Activated naive CD8-positive, alpha-beta T cell treated with anti-CD3 and anti-CD28 coated beads, Interleukin-2, amount 10 ng/mL, durations not matched to agents 7 days and 5 days (primary cell): Measurements from ENCODE around the gene INHA. TPM values are rescaled to one million over a fixed set of nuclear protein-coding genes. Genes with fewer than 3 reads are reported as not detected.
A peak's percentile ranks its signal among the peaks of the same experiment; 100 is the strongest.

Source experiments
- ATAC-seq: fragments of 150-1000 bp; cut with Tn5 transposase; one replicate; pipeline ENCODE4 v1.10.0; 2021; ENCODE audit warnings: low read depth, moderate library complexity
- POLR2A ChIA-PET: fragments of 350-600 bp; sonication (Branson Sonifier 250); formaldehyde crosslinking; loops from one replicate; lab custom pipeline; 2021; ENCODE audit warnings: antibody characterized with exemption; lab: Charles Lee
- DNase-seq: peaks from one replicate; pipeline ENCODE4 v3.0.0; 2021
- H3K27ac Mint-ChIP-seq: one replicate; pipeline ENCODE4 v1.8.0; 2022; ENCODE audit warnings: mild to moderate bottlenecking, mixed read lengths
- H3K27me3 Mint-ChIP-seq: one replicate; pipeline ENCODE4 v1.8.0; 2022; ENCODE audit warnings: mild to moderate bottlenecking, moderate library complexity, mixed read lengths
- H3K36me3 Mint-ChIP-seq: one replicate; pipeline ENCODE4 v1.8.0; 2021; ENCODE audit warnings: mild to moderate bottlenecking, mixed read lengths
- H3K4me1 Mint-ChIP-seq: one replicate; pipeline ENCODE4 v1.8.0; 2021; ENCODE audit warnings: mixed read lengths
- H3K4me3 Mint-ChIP-seq: one replicate; pipeline ENCODE4 v1.8.0; 2022; ENCODE audit warnings: mild to moderate bottlenecking, moderate library complexity, mixed read lengths
- H3K9me3 Mint-ChIP-seq: one replicate; pipeline ENCODE4 v1.8.0; 2021; ENCODE audit warnings: mixed read lengths
- total RNA-seq, 2 experiments: library from RNA; stranded (reverse); gene quantifications; one replicate each; pipeline ENCODE4 v1.2.3, GENCODE V29; 2021

Gene INHA
- total RNA-seq, 2 experiments from 2014 or later, result not detected

- Mint-ChIP-seq H3K9me3 (no peaks in the 10 kb centered on the region), H3K4me3 (no peak overlapping the region), H3K36me3 (no peaks in the 10 kb centered on the region), H3K27ac (no peak overlapping the region), H3K4me1 (peaks cover 15% of the 10 kb centered on the region), H3K27me3 (peaks cover 22% of the 10 kb centered on the region)
- DNase-seq, result no peak
- ATAC-seq, result no peak
- POLR2A ChIA-PET, result no interaction called here
Measured at GRCh38 chr2:219545295-219545942, 26.7 kb upstream of the INHA start.

GRCh38 chr2:219545943-219546352 is 26.2 kb upstream of the INHA start:
- POLR2A ChIA-PET, result no interaction called here
- H3K4me1 Mint-ChIP-seq, result peaks cover 15% of the 10 kb centered on the region
- H3K36me3 Mint-ChIP-seq, result no peaks in the 10 kb centered on the region
- ATAC-seq, result no peak
- no peak overlapping the region for H3K27ac Mint-ChIP-seq
- peaks cover 25% of the 10 kb centered on the region for H3K27me3 Mint-ChIP-seq
- H3K4me3 Mint-ChIP-seq, result no peak overlapping the region
- DNase-seq, result no peak
- H3K9me3 Mint-ChIP-seq, result no peaks in the 10 kb centered on the region

GRCh38 chr2:219547621-219548020 is 24.5 kb upstream of the INHA start:
- ATAC-seq, result no peak
- H3K4me3 Mint-ChIP-seq, result no peak overlapping the region
- H3K4me1 Mint-ChIP-seq, result peaks cover 12% of the 10 kb centered on the region
- H3K9me3 Mint-ChIP-seq, result no peaks in the 10 kb centered on the region
- POLR2A ChIA-PET, result no interaction called here
- no peak overlapping the region for H3K27ac Mint-ChIP-seq
- peaks cover 36% of the 10 kb centered on the region for H3K27me3 Mint-ChIP-seq
- no peak for DNase-seq
- no peaks in the 10 kb centered on the region for H3K36me3 Mint-ChIP-seq

GRCh38 chr2:219548990-219549389 is 23.1 kb upstream of the INHA start:
- Mint-ChIP-seq H3K36me3 (no peaks in the 10 kb centered on the region), H3K9me3 (no peaks in the 10 kb centered on the region), H3K4me1 (peaks cover 10% of the 10 kb centered on the region), H3K4me3 (no peak overlapping the region), H3K27me3 (peaks cover 44% of the 10 kb centered on the region), H3K27ac (no peak overlapping the region)
- ATAC-seq, result no peak
- DNase-seq, result no peak
- POLR2A ChIA-PET, result no interaction called here

- Mint-ChIP-seq H3K27ac (no peak overlapping the region), H3K9me3 (no peaks in the 10 kb centered on the region), H3K4me1 (peaks cover 6% of the 10 kb centered on the region), H3K36me3 (no peaks in the 10 kb centered on the region), H3K4me3 (no peak overlapping the region), H3K27me3 (peaks cover 43% of the 10 kb centered on the region)
- POLR2A ChIA-PET, result no interaction called here
- DNase-seq (no peak), ATAC-seq (no peak)
Measured at GRCh38 chr2:219549619-219550018, 22.5 kb upstream of the INHA start.

- POLR2A ChIA-PET, result interaction anchor here (1.2 to 1.5 kb wide), 2 partner anchors 8 to 46 kb away, joined by 5 to 7 read pairs; partner anchors contain the start of genes CHPF, STK11IP and TMEM198
- peak overlapping the region; percentile 22 for H3K27ac Mint-ChIP-seq
- ATAC-seq, result peak; percentile 48
- no peaks in the 10 kb centered on the region for H3K9me3 Mint-ChIP-seq
- H3K4me1 Mint-ChIP-seq, result peaks cover 3% of the 10 kb centered on the region
- no peak for DNase-seq
- no peaks in the 10 kb centered on the region for H3K36me3 Mint-ChIP-seq
- H3K4me3 Mint-ChIP-seq, result peak overlapping the region; percentile 76
- H3K27me3 Mint-ChIP-seq, result peaks cover 34% of the 10 kb centered on the region
Measured at GRCh38 chr2:219551441-219552381, 20.4 kb upstream of the INHA start.

GRCh38 chr2:219552382-219553167 is 19.5 kb upstream of the INHA start:
- Mint-ChIP-seq H3K36me3 (no peaks in the 10 kb centered on the region), H3K4me3 (peak overlapping the region; percentile 76), H3K4me1 (peaks cover 3% of the 10 kb centered on the region), H3K9me3 (no peaks in the 10 kb centered on the region), H3K27me3 (peaks cover 34% of the 10 kb centered on the region), H3K27ac (no peak overlapping the region)
- peak; percentile 90 for DNase-seq
- POLR2A ChIA-PET, result interaction anchor here (1.2 to 1.5 kb wide), 2 partner anchors 9 to 45 kb away, joined by 5 to 7 read pairs; partner anchors contain the start of genes CHPF, STK11IP and TMEM198
- peak; percentile 81 for ATAC-seq

GRCh38 chr2:219553168-219553417 is 19.0 kb upstream of the INHA start:
- Mint-ChIP-seq H3K27me3 (peaks cover 34% of the 10 kb centered on the region), H3K4me3 (no peak overlapping the region), H3K4me1 (peaks cover 3% of the 10 kb centered on the region), H3K36me3 (no peaks in the 10 kb centered on the region), H3K9me3 (no peaks in the 10 kb centered on the region), H3K27ac (no peak overlapping the region)
- no peak for ATAC-seq
- no peak for DNase-seq
- POLR2A ChIA-PET, result interaction anchor here (1.2 to 1.5 kb wide), 2 partner anchors 9 to 44 kb away, joined by 5 to 7 read pairs; partner anchors contain the start of genes CHPF, STK11IP and TMEM198

- H3K9me3 Mint-ChIP-seq, result no peaks in the 10 kb centered on the region
- POLR2A ChIA-PET, result interaction anchor here (1.5 kb wide), 1 partner anchor 10 kb away, joined by 7 read pairs; the partner anchor contains the start of genes CHPF and TMEM198
- H3K27ac Mint-ChIP-seq, result no peak overlapping the region
- peaks cover 3% of the 10 kb centered on the region for H3K4me1 Mint-ChIP-seq
- ATAC-seq, result no peak
- peak overlapping the region; percentile 28 for H3K4me3 Mint-ChIP-seq
- no peak for DNase-seq
- H3K36me3 Mint-ChIP-seq, result no peaks in the 10 kb centered on the region
- peaks cover 34% of the 10 kb centered on the region for H3K27me3 Mint-ChIP-seq
Measured at GRCh38 chr2:219553463-219553963, 18.6 kb upstream of the INHA start.

GRCh38 chr2:219554350-219554749 is 17.8 kb upstream of the INHA start:
- H3K27me3 Mint-ChIP-seq, result peaks cover 34% of the 10 kb centered on the region
- no peak for ATAC-seq
- peak; percentile 27 for DNase-seq
- POLR2A ChIA-PET, result no interaction called here
- no peak overlapping the region for H3K27ac Mint-ChIP-seq
- no peak overlapping the region for H3K4me3 Mint-ChIP-seq
- no peaks in the 10 kb centered on the region for H3K36me3 Mint-ChIP-seq
- peaks cover 3% of the 10 kb centered on the region for H3K4me1 Mint-ChIP-seq
- no peaks in the 10 kb centered on the region for H3K9me3 Mint-ChIP-seq

- peak; percentile 21 for DNase-seq
- no peak overlapping the region for H3K27ac Mint-ChIP-seq
- H3K4me1 Mint-ChIP-seq, result peaks cover 3% of the 10 kb centered on the region
- no peaks in the 10 kb centered on the region for H3K36me3 Mint-ChIP-seq
- no peak overlapping the region for H3K4me3 Mint-ChIP-seq
- no peak for ATAC-seq
- POLR2A ChIA-PET, result interaction anchor here (1.2 kb wide), 1 partner anchor 15 kb away, joined by 3 read pairs; no protein-coding TSS in a partner anchor
- no peaks in the 10 kb centered on the region for H3K9me3 Mint-ChIP-seq
- H3K27me3 Mint-ChIP-seq, result peaks cover 27% of the 10 kb centered on the region
Measured at GRCh38 chr2:219555956-219556355, 16.2 kb upstream of the INHA start.

- H3K36me3 Mint-ChIP-seq, result no peaks in the 10 kb centered on the region
- POLR2A ChIA-PET, result no interaction called here
- H3K4me3 Mint-ChIP-seq, result no peak overlapping the region
- H3K9me3 Mint-ChIP-seq, result no peaks in the 10 kb centered on the region
- no peak overlapping the region for H3K27ac Mint-ChIP-seq
- ATAC-seq, result no peak
- peaks cover 3% of the 10 kb centered on the region for H3K4me1 Mint-ChIP-seq
- peak; percentile 18 for DNase-seq
- peaks cover 25% of the 10 kb centered on the region for H3K27me3 Mint-ChIP-seq
Measured at GRCh38 chr2:219556413-219556812, 15.7 kb upstream of the INHA start.

- no peak overlapping the region for H3K4me3 Mint-ChIP-seq
- DNase-seq, result peak; percentile 23
- no peak for ATAC-seq
- POLR2A ChIA-PET, result no interaction called here
- H3K9me3 Mint-ChIP-seq, result no peaks in the 10 kb centered on the region
- peaks cover 17% of the 10 kb centered on the region for H3K27me3 Mint-ChIP-seq
- no peaks in the 10 kb centered on the region for H3K36me3 Mint-ChIP-seq
- H3K4me1 Mint-ChIP-seq, result no peaks in the 10 kb centered on the region
- H3K27ac Mint-ChIP-seq, result no peak overlapping the region
Measured at GRCh38 chr2:219557320-219557719, 14.8 kb upstream of the INHA start.
